Esophagus squamous epithelium (tissue), 5 donors: Measurements from ENCODE around the gene NDUFV1. TPM values are rescaled to one million over a fixed set of nuclear protein-coding genes. Genes with fewer than 3 reads are reported as not detected.
A peak's percentile ranks its signal among the peaks of the same experiment; 100 is the strongest.

ENCODE experiments used
- DNase-seq: peaks from one replicate; lab custom pipeline; 2025; lab: John Stamatoyannopoulos, UW
- H3K27ac ChIP-seq, 4 donors: fragments of 200-600 bp; sonication (generic); one replicate each; pipeline ENCODE4 v1.5.1; 2016 to 2019; ENCODE audit warnings: mild to moderate bottlenecking in 1 of 4
- H3K27me3 ChIP-seq, 4 donors: fragments of 200-600 bp; sonication (generic); 1 replicate in 3 of 4; 2 replicates in 1 of 4; pipeline versions ENCODE4 v1.5.1 to v1.6.0; 2017 to 2021; ENCODE audit warnings: antibody characterized with exemption in 1 of 4
- H3K36me3 ChIP-seq, 3 donors: fragments of 200-600 bp; sonication (generic); one replicate each; pipeline ENCODE4 v1.5.1; 2016 to 2019
- H3K4me1 ChIP-seq, 3 donors: fragments of 200-600 bp; sonication (generic); one replicate each; pipeline ENCODE4 v1.5.1; 2017 to 2019
- H3K4me3 ChIP-seq, 4 donors: fragments of 200-600 bp; sonication (generic); 1 replicate in 3 of 4; 2 replicates in 1 of 4; pipeline ENCODE4 v1.5.1; 2016 to 2019; ENCODE audit warnings: mild to moderate bottlenecking in 2 of 4, moderate library complexity in 1 of 4
- H3K9me3 ChIP-seq, 3 donors: fragments of 200-600 bp; sonication (generic); one replicate each; pipeline ENCODE4 v1.5.1; 2016 to 2019
- POLR2A ChIP-seq, 4 donors: fragments of 450-650 bp; IDR thresholded peaks; one replicate each; pipeline ENCODE4 v1.6.1; 2017; ENCODE audit warnings: antibody characterized with exemption in 4 of 4, mild to moderate bottlenecking in 4 of 4, moderate library complexity in 3 of 4
- WGBS, 2 donors: methylation state at CpG; one replicate each; pipeline ENCODE4 v1.1.5; 2018; 5-methylcytosine and 5-hydroxymethylcytosine counted together
- intact Hi-C: fragments of 100-400 bp; cut with DNase I; formaldehyde crosslinking; loops from one replicate; pipeline ENCODE4 v1.15.0; 2022
- total RNA-seq, 4 donors: library from RNA; depleted of rRNA; stranded (reverse); fragments of >200 nt; gene quantifications; one replicate each; pipeline ENCODE4 v1.1.0, GENCODE V29; 2016
- TF ChIP-seq, protein P1 (sequence below), 6 experiments: fragments of 450-650 bp in 4 of 6; fragments of 200-600 bp in 2 of 6; sonication (generic) in 2 of 6; IDR thresholded peaks; one replicate each; pipeline ENCODE4 v1.5.1; 2016 to 2019; ENCODE audit warnings: antibody characterized with exemption in 6 of 6, mild to moderate bottlenecking in 4 of 6, moderate library complexity in 4 of 6
- donor health status: DM: yes; HTN: yes; CAD: no.

Gene NDUFV1
- total RNA-seq, 4 donors from 2014 or later: 206 to 260 (median 254) TPM

DNA sequence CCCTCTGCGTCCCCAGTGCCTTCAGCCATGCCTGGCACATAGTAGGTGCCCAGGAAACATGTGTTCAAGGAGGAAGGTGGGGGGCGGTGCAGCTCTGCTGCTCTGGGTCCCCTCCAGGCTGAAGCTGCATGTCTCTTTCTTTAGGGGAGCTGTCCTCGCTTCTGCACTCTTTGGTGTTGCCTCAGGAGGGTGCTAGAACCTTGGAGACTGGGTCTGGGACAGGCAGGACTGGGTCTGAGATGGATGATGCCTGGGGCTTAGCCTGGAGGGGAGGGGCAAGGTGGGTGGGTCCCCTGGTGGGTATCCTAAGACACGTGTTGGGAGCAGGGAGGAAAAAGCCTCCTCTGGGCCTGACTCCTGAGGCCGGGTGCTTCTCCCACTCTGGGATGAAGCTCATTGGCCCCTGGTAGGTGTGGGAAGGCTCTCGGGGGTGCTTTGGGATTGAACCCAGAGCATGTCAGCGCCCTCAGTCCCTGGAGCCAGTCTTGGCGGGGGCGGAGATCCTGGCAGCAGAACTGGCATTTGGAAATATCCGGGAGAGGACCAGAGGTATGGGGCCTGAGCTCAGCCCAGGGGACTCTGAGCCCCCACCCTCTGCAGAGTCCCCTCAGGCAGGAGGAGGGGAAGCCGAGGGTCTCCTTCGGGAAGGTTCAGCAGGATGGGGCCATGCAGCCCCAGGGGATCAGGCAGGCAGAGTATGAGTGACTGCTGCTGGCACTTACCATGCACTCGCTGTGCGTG, 29.8 kb upstream of the NDUFV1 start:
- intact Hi-C loops: no loop called here
- no peak for TF ChIP-seq POLR2A (IDR thresholded peaks at IDR 0.05)
- TF ChIP-seq, protein P1, sequence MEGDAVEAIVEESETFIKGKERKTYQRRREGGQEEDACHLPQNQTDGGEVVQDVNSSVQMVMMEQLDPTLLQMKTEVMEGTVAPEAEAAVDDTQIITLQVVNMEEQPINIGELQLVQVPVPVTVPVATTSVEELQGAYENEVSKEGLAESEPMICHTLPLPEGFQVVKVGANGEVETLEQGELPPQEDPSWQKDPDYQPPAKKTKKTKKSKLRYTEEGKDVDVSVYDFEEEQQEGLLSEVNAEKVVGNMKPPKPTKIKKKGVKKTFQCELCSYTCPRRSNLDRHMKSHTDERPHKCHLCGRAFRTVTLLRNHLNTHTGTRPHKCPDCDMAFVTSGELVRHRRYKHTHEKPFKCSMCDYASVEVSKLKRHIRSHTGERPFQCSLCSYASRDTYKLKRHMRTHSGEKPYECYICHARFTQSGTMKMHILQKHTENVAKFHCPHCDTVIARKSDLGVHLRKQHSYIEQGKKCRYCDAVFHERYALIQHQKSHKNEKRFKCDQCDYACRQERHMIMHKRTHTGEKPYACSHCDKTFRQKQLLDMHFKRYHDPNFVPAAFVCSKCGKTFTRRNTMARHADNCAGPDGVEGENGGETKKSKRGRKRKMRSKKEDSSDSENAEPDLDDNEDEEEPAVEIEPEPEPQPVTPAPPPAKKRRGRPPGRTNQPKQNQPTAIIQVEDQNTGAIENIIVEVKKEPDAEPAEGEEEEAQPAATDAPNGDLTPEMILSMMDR (IDR thresholded peaks at IDR 0.05): no peak
- 58 to 70% methylated on average over 6 to 7 of the region's 14 CpGs for WGBS, 2 donors

DNA sequence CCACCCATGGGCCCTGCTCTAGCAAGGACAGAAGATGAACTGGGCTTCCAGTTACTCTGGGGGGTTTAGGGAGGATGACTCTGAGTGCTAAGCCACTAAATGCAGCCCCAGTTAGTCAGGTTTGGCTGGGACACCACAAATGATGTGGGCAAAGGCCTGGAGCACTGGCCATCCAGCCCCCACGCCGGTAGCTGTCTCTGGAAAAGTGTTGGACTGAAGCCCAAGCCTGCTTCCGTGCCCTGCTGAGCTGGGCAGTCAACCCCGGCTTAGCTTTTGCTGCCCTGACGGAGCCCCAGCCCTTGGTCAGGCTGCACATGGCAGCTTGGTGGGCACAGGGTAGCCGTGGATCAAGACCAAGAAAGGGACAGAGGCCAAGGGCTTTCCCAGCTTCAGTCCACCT, 28.8 kb upstream of the NDUFV1 start:
- Histone ChIP-seq H3K4me1 (peaks cover 5 to 39% (median 7%) of the 10 kb centered on the region in 3 donors), H3K27ac (no peak overlapping the region), H3K4me3 (no peak overlapping the region), H3K9me3 (no peaks in the 10 kb centered on the region), H3K27me3 (peaks cover 0 to 39% (median 0%) of the 10 kb centered on the region in 4 donors), H3K36me3 (no peaks in the 10 kb centered on the region)
- WGBS, 2 donors: no CpG with 5 or more reads among the region's 6 CpGs
- intact Hi-C loops: no loop called here
- DNase-seq: no peak
- no peak for TF ChIP-seq POLR2A (IDR thresholded peaks at IDR 0.05)
- TF ChIP-seq, protein P1 (IDR thresholded peaks at IDR 0.05): no peak

More for the DNA sequence above, 29.8 kb upstream of the NDUFV1 start:
- Histone ChIP-seq H3K27me3 (peaks cover 0 to 39% (median 0%) of the 10 kb centered on the region in 4 donors), H3K4me3 (no peak overlapping the region), H3K27ac (no peak overlapping the region), H3K36me3 (no peaks in the 10 kb centered on the region), H3K4me1 (peaks cover 0 to 32% (median 2%) of the 10 kb centered on the region in 3 donors), H3K9me3 (no peaks in the 10 kb centered on the region)
- DNase-seq: no peak

DNA sequence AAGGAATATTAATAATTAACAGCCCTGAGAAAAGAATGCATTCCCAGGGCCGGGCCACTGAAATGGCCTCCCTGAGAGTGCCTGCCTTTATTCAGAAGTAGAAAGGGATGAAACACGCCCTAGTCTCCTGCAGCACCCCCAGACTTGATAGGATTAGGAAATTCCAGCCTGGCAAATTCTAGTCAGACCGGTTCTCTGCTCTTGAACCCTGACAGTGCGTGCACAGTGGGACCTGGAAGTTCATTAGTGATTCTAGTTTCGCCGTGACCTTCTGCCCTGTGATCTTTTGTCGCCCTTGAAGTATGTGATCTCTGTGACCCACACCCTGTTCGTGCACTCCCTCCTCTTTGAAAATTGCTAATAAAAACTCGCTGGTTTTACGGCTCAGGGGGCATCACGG, 25.3 kb upstream of the NDUFV1 start:
- Histone ChIP-seq H3K36me3 (peaks cover 0 to 19% (median 9%) of the 10 kb centered on the region in 3 donors), H3K27me3 (peaks cover 0 to 28% (median 0%) of the 10 kb centered on the region in 4 donors), H3K4me1 (peaks cover 23 to 64% (median 27%) of the 10 kb centered on the region in 3 donors), H3K9me3 (no peaks in the 10 kb centered on the region), H3K27ac (peak overlapping the region; percentile 51 to 100 (median 98)), H3K4me3 (no peak overlapping the region)
- no peak for TF ChIP-seq POLR2A (IDR thresholded peaks at IDR 0.05)
- TF ChIP-seq, protein P1 (IDR thresholded peaks at IDR 0.05): no peak
- intact Hi-C loops: no loop called here
- no peak for DNase-seq
- WGBS, 2 donors: 25 to 33% methylated on average over 9 to 11 of the region's 11 CpGs

DNA sequence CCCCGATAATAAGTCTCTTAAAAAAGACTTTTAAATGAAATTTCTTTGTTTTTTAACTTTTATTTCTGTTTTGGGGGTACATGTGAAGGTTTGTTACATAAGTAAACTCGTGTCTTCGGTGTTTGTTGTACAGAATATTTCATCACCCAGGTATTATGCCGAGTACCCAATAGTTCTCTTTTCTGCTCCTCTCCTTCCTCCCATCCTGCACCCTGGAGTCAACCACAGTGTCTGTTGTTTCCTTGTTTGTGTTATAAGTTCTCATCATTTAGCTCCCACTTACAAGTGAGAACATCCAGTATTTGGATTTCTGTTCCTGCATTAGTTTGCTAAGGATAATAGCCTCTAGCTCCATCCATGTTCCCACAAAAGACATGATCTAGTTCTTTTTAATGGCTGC, 24.7 kb upstream of the NDUFV1 start:
- intact Hi-C loops: no loop called here
- H3K4me1 ChIP-seq: peaks cover 26 to 70% (median 30%) of the 10 kb centered on the region in 3 donors
- peaks cover 0 to 23% (median 0%) of the 10 kb centered on the region in 4 donors for H3K27me3 ChIP-seq
- H3K9me3 ChIP-seq: no peaks in the 10 kb centered on the region
- 47 to 59% methylated on average over 4 of the region's 4 CpGs for WGBS, 2 donors
- H3K4me3 ChIP-seq: no peak overlapping the region
- TF ChIP-seq, protein P1 (IDR thresholded peaks at IDR 0.05): no peak
- no peak for TF ChIP-seq POLR2A (IDR thresholded peaks at IDR 0.05)
- DNase-seq: no peak
- peaks cover 0 to 24% (median 14%) of the 10 kb centered on the region in 3 donors for H3K36me3 ChIP-seq
- H3K27ac ChIP-seq: peak overlapping the region; percentile 85 to 100 (median 98)
